22Rv1 (cell line): ENCODE results near the gene ATP10A.

Experiments
- CTCF ChIP-seq: fragments of 450-650 bp; IDR thresholded peaks from 2 replicates; pipeline ENCODE4 v1.5.1; 2017; ENCODE audit warnings: mild to moderate bottlenecking
- ZFX ChIP-seq: fragments of 450-650 bp; IDR thresholded peaks from 2 replicates; pipeline ENCODE4 v1.6.1; 2017; ENCODE audit warnings: antibody characterized with exemption, borderline replicate concordance

DNA sequence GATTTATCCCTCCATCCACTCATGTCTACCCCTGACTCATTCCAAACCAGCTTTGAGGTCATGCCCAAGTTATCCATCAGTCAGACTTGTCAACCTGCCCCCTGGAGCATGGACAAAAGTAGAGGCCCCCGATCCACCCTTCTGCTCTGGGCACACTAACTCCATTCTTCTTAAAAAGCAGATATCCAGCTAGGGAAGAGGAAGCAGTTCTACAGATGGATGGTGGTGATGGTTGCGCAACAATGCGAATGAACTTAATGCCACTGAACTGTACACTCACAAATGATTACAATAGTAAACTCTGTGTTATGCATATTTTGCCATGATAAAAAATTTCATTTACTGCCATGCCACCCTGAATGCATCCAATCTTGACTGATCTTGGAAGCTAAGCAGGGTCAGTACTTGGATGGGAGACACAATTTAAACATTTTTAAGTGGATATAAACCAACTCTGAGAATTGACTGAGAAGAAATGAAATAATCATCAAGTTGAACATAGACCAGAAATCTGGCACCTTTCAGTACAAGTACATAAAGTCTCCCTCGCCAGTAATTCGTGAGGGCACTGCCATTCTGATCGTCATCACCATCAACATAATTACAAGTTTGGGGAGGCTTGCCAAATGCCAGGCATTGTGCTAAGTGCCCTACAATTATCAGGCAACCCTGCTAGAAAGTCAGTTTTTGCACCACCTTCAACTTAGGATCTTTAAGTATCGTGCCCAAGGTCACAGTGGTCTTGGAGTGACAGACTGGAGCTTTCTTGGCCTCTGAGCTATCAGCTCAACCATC, 124.8 kb downstream of the ATP10A start:
- no peak for TF ChIP-seq CTCF
- TF ChIP-seq ZFX, result no peak
